Dermis blood vessel endothelial cell (primary cell): ENCODE data around the gene RARB. TPM values are rescaled to one million over a fixed set of nuclear protein-coding genes. Genes with fewer than 3 reads are reported as not detected.

Experiments
- DNase-seq: peaks from one replicate; pipeline ENCODE4 v3.0.0; 2010
- total RNA-seq: library from RNA; depleted of rRNA; stranded (reverse); fragments of >200 nt; gene quantifications from 2 replicates; pipeline ENCODE4 v1.2.3, GENCODE V29; 2014

The RARB gene
- total RNA-seq, 1 donor from 2014 or later, result 1.2 TPM

DNA sequence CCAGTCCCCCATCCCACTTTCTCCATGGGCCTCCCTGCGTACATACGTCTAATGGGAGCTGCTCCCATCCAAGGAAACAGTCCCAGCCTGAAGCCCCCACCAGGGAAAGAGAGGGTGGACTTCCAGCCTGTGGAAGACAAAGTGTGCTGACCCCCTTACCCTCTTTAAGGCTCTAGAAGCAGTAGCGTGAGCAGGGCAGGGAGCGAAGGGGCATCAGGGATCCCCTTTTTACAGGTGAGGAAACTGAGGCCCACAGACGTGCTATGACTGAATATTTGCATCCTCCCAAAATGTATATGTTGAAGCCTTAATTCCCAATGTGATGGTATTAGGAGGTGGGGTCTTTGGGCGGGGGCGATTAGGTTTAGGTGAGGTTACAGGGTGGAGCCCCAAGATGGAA is 153.3 kb downstream of the RARB start:
- DNase-seq, result no peak

DNA sequence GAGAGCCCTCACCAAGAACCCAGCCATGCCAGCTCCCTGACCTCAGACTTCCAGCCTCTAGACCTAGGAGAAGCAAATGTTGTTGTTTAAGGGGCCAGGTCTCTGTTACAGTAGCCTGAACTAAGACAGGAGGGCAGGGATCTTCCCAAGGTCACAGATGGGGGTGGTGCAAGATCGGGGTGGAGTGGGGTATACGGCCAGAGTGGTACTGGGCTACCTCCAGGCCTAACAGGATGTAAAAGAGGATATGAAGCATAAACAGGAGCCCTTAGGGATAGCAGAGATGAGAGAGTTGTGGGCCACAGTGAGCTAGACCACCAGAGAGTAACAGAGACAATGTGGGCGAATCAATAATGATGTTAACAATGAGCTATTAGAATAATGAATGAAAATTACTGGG is 153.8 kb downstream of the RARB start:
- no peak for DNase-seq

DNA sequence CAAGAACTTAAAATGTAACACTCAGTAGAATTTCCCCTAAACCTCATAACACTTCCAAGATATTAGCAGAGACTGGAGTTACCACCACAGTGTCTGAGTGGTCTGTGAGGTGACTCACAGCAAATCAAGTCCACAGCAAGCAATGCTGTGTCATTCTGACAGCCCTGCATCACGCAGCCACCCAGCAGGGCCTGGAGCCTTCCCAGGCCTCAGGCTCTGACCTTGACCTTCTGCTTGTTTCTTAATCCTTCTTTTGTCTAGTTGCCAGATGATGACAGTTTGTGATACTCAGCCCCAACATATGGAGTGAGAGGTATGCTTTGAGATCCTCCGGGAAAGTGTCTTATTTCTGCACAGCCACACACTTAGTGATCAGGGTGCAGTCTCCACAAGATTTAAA is 154.2 kb downstream of the RARB start:
- no peak for DNase-seq

DNA sequence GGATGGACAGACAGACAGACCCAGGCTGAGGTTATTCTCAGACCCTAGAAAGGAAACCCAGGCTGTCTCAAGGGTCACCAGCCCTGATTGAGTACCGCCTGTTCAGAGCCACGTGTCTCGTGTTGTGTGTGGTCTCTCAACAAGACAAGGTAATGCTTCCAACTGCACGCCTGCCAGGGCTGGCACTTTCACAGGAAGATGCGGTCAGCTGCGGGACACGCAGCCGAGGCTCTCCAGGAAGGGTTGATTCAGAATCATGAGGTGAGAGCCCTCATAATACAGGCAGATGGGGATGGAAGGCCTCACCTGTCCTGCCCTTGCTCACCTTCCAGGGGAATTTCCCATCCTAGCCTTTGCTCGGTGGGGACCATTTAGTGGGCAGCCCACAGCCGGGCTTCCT is 155.3 kb downstream of the RARB start:
- DNase-seq, result no peak

DNA sequence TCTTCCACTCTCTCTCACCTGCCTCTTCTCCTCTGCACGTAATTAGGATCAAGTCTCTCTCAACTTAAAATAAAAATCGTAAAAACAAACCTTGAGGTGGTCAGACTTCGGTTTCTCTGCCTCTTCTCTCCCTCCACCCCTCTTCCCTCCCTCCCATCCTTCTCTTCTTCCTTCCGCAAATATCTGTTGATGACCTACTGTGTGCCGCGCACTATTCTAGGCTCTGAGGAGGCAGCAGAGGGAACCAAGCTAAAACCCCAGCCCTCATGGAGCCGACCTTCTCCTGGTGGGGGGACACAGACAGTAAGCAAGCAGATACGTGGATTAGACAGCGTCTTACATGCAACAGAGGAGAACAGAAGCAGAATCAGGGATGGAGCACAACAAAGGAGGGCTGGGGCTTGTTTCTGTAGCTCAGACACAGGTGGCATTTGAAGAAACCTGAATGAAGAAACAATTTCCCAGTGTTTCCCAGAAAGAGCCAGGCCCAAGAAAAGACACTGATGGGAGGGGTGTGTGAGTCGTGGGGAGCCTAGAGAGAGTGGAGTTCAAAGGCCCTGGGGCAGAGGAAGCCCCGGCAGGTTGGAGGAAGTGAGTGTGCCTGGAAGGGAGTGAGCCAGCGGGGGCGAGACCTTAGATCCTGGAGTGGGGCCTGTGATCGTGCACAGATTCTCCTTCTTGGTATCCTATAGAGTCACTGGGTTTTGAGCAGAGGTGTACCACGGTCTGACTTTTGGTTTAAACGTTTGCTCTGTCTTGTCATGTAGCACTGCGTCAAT is 156.1 kb downstream of the RARB start:
- DNase-seq, result no peak

DNA sequence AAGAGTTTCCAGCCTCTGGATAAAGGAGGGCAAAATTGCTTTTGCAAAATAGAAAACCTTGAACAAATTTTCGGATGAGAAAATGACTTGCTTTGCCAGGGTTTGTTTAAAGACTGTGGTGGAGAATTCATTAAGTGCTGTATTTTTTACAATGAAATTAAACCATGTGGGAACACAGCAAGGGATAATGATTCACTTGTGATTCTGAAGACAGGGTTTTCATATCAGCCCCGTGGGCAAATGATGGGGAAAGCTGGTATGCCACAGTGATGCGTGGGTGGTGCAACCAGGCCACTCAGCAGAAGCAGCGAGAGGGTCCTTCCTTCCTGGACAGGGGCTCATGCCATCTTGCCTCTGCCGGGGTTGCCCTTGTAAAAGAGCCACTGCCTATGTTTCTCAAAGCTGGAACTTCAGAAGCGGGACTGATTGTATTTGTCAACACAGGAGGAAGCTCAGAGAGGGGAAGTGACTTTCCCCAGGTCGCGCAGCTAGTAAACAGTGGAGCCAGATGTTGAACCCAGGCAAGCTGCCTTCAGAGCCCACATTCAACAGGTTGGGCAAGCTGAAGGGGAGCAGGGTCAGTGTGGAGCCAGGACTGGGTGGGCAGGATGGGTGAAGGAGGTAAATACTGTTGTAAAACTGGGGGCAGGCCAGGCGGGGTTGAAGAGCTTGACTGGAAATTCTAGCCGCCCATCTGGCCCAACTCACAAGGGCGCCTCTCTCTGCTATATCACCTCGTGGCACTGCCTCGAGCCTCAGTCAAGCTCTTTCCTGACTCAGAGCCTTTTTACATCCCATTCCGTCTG is 157.5 kb downstream of the RARB start:
- DNase-seq, result no peak

DNA sequence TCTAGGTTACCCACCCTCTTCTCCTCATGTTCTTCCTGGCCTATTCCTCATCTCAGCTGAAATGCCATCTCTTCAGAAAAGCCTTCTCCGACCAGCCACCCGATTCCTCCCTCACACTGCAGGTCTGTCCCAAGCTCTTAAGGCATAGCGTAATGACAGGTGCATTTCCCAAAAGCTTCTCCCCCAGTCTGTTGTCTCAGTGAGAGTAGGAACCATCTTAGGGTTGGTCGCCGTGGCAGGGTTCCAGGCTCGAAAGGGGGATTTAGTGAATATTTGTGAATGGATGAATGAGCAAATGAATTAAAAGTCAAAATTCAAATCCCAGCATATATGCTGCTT is 158.1 kb downstream of the RARB start:
- DNase-seq, result no peak

DNA sequence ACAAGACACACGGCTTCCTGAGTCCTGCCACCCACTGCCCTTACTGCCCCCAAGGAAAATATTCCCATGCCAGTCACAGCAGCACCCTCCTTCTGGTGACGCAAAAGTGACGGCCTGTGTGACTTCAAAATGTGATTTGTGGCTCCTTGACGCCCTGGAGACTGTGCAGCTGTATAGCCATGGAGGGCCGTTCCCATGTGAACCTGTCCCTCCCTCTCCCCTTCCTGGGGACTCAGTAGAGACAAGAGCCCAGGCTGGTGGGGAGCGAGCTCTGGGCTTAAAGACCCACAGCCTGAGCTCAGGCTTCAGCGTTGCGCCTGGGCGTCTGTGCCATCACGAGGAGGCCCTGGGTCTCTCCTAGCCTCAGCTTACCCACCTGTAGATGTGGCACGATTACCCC is 158.5 kb downstream of the RARB start:
- no peak for DNase-seq

DNA sequence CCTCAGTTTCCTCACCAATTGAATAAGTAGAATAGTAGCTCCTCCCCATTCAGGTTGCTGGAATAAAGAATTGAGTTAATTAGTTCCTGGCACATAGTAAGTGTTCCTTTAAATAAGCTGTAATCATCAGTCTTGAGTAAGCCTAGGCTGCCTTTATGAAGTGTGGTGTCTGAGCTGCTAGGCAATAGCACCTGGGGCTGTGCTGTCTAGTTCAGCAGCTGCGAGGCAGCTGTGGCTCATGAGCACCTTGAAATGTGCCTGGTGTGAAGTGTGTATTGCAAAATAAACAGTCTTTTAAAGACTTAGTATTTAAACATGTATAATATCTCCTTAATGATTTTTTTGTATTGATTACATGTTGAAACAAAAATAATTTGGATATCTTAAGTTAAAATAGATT is 159.0 kb downstream of the RARB start:
- no peak for DNase-seq

DNA sequence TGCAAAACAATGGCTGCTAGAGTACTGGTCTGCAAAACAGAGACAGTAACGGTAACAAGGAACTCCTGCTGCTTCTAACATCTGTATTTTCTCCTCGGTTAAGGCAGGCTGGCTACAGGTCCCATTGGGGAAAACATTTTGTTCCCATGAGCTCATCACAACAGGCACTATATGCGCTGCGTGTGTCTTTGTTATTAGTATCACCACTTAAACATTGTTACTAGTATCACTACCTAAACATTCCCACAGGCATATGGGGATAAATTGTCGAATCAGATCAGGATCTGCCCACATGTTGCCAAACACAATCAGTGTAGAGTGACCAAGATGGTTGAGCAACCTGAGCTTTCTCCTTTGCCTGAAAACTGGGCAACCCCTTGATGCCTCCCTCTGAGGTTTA is 159.5 kb downstream of the RARB start:
- DNase-seq, result no peak

DNA sequence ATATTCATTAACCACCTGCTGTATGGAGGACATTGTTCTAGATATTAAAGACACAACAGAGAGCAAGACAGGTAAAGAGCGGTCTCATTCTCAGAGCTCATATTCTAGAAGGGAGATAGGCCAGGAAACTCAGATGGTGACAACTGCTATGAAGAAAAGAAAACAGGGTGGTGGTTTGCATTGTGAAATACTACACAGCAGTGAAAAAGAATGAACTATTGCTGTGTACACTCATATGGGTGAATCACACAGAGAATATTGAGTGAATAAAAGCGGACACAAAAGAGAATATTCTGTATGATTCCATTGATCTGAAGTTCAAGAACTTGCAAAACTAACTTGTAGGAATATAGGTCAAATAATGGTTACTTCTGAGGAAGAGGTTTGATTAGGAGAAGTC is 159.9 kb downstream of the RARB start:
- no peak for DNase-seq

DNA sequence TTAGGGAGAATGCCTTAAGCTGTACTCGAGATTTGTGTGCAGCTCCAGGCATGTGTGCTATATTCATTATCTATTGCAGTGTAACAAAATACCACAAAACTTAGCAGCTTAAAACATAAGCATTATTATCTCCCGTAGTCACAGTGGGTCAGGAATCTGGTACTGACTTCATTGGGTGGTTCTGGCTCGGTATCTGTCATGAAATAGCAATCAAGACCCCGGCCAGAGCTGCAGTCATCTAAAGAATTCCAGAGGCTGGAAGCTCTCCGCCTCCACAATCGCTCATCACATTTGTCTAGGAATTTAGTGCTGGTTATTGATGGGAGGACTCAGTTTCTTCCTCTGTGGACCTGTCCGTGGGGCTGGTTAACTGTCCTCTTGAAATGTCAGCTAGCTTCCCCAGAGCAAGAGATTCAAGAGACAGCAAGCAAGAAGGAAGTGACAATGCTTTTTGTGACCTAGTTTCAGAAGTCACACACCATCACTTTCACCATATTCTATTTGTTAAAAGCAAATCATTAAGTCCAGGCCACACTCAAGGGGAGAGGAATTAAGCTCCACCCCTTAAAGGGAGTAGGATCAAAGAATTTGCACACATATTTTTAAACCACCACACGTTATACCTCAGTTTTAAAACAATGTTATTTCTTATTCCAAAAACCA is 160.5 kb downstream of the RARB start:
- no peak for DNase-seq

DNA sequence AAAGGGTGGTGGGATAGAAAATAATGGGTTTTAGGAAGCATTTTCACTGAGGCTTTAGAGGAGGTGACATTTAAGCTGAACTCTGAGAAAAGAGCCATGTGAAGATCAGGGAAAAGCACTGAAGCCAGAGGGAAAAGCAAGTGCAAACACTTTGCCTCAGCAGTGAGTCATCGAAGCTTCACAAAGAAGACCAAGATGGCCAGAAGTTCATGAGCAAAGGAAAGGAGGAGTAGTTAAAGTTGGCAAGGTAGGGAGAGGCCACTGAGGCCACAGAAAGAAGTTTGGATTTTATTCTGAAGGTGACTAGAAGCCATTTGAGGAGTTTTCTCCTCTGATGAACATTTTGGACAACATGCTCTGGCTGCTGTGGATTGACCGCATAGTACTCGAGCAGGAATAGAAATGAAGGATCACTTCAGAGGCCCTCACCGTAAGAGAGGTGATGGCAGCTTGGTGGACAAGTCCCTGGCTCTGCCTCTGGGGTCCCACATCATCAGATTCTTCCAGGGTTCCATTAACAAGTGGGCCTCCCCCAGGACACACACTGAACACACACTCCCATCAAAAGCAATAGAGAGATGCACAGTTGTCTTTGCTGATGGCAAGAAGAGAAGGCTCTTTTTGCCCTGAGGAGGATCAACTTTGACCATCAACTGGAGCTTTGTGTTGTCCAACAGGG is 161.2 kb downstream of the RARB start:
- no peak for DNase-seq

DNA sequence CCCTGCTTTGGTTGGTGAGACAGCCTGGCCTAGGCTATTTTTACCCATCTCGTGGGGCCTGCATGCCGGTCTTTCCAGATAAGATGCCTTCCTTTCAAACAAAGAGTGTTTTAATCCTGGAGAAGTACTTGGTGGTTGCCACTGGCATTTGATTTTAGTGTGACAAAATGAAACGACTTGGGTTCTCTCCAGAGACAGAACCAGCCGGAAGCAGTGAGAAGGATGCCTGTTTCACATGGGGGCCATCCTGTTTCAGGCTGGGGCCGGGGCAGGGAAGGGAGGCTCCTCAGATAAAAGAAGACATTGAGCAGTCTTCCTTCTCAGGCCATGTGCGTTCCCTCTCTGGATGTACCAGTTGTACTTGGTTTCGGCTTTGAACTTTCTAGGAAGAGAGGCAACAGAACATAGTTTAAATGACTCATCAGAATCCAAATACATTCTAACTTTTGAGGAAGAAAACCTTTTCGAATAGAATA is 161.8 kb downstream of the RARB start:
- no peak for DNase-seq

DNA sequence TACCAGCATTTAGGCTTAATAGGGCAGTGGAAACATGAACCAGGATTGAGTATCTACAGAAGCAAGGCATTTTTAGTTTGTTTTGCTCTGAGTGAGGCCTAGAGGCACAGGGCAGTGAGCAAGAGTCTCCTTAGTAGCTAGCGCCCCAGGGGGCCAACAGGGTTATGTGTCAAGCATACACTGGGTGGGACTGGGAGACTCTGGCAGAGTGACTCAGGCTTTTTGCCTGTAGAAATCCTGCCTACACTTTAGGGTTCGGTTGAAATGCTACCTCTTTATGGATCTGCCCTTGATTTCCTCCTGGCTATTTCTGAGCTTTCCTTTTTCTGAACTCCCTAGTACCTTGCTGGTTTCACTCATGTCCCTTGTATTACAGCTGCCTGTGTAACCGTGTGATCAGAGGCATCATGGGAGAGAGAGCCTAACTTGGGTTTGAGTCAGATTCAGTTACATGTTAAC is 164.5 kb downstream of the RARB start:
- DNase-seq, result no peak

DNA sequence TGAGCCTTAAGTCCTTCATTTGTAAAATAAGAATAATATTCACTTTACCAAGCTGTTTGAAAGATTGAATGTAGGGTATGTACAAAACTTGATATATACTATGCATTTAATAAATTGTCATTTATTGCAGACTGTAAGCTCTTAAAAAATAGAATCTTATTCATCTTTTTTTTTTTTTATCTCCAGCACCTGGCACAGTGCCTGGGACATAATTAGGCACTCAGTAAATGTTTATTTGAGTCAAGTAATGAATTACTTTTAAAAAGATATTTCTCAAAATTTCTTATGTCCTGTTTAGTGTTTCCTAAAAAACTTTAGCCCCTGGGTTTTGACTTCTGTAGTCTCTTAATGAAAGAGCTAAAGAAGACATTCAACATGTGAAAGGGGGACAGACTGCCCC is 164.9 kb downstream of the RARB start:
- no peak for DNase-seq

DNA sequence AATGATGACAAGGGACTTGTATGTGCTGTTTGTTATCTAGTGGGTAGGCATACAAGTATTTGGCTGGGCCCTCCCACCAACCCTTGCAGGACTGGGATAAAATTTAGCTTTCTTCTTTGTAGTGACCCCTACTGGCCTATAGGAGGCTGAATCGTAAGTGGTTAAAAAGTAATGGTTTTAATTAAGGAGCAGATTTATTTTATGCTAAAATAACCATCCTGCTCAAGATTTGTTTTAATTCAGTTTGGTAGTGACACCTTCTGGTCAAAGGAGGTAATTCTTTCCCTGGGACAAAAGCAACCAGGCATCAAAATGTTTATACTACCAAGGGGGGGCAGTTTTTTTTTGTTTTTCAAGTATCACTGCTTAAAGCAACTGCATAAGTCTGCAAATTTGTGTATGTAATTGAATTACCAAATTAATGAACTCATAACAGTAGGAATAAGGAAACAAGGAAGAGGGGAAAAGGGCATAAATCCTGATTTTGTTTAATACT is 166.0 kb downstream of the RARB start:
- DNase-seq, result peak; percentile 78

DNA sequence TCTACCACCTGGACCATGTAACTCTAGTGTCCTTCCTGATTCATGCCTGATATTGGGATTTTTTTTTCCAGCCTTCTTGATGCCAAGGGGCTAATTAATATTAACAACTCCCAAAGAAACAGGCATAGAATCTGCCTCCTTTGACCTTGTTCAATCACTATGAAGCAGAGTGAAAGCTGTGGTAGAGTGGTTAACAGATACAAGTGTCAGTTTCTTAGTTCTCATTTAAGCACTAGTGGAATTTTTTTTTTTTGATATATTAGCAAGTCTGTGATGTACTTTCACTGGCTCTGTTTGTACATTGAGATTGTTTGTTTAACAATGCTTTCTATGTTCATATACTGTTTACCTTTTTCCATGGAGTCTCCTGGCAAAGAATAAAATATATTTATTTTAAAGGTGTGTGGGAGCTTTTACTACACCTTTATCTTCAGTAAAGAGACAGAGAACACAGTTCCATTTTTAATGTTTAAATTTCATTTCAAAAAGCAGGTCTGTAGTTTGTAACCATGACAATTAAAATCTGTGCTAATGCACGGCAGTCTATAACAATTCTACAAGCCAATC is 169.6 kb downstream of the RARB start:
- no peak for DNase-seq

DNA sequence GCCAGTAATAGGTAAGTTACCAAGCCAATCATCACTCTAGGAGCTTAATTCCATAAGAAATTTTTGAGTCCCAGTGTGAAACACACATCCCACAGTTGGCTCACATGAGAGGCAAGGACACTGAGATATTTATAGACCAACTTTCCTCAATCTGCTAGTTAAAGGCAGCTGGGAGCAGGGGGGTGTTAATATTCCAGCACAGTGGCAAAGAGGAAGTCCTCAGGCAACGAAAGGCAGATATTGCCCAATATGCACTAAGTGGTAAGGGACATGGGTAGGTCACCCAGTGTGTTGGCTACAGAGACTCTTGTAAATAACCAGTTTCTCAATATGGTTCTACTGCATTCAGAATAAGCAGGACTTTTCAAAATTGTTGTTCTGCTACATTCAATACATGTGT is 175.6 kb downstream of the RARB start:
- DNase-seq, result no peak

DNA sequence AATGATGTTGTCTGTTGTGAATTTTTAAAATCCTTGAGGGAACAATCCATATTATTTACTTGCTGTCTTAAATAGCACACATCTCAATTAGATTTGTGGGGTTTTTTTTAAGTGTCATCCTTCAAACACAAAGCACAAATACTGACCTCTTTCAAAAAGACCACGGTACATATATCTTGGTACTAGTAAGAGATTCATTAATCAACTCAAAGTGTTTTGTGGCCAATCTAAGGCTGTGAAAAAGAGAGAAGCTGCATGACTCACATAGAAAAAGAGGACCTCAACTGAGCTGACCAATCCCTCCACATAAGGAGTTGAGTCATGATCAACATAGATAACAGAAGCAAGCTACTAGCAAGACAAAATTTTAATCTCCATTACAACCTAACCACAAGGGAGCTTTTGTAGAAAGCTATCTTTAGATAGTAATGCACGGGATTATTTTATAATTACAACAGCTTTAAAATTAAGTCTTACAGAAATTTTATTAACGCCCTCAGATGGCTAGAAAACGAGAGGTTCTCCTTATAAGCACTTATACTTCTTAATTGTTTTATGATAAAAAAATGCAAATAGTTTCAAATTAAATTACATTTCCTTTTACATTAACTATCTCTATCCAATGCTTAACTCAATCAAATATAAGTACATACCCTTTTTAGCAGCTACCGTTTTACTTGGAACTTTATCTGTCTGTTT is 176.2 kb downstream of the RARB start:
- no peak for DNase-seq

DNA sequence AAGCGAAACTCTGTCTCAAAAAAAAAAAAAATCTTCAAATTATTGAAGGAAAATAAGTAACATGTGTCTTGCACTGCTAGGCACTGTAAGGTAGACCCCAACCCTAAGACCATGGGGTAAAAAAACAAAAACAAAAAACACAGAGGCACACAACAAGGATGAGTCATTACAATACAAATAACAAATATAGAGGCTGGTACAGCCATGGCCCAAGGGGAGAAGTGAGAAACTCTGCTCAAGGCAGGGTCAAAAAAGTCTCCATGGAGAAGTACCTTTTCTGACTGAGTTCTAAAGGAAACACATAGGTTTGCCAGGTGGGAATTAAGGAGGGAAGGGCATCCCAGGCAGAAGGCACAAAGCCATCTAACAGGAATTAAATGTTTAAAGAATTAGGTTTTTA is 182.1 kb downstream of the RARB start:
- DNase-seq, result no peak

DNA sequence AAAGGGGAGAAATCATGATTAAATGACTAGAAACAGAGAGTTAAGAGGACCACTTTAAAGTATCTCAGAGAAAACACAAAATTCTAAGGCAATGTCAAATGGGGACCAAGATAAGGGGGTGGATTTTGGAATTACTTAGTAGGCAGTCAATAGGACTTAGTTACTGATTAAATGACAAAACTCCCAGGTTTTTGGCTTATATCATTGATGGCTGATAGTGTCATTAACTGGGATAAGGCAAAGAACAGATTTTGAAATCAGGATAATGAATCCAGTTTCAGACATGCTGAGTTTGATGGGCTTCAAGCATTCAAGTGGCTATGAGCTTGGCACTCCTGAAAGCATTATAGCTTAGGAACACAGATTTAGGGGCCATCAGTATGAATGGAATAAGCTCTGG is 182.7 kb downstream of the RARB start:
- no peak for DNase-seq
